ENCODE results near the gene MAP3K15.
"Not testable (repeated sequence)": the region's sequence is repeated elsewhere in the genome, so short reads cannot be mapped to it uniquely, and the experiment has no call there.

Gene MAP3K15

DNA sequence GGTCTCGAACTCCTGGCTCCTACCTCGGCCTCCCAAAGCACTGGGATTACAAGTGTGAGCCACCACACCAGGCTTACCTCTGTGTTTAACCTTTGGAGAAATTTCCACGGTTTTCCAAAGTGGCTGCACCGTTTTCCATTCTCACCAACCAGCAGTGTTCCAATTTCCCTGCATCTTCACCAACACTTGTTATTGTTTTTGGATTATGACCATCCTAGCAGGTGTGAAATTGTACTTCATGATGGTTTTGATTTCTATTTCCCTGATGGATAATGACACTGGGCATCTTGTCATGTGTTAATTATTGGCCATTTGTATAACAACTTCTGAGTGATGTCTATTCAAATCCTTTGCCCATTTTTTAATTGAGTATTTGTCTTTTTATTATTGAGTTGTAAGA is 2.7 kb upstream of the MAP3K15 start:
- Histone ChIP-seq H3K27ac (ENCODE audit: low read length) (no peak overlapping the region), H3K9me3 (ENCODE audit: control insufficient read depth in 1 of 2, low read length in 2 of 2) (no peaks in the 10 kb centered on the region), H3K27me3 (ENCODE audit: low read depth, low read length) (no peaks in the 10 kb centered on the region), H3K4me1 (ENCODE audit: control insufficient read depth in 1 of 2, insufficient read depth in 2 of 2, low read length in 2 of 2) (no peaks in the 10 kb centered on the region), H3K4me3 (ENCODE audit: low read depth in 1 of 2, low read length in 2 of 2) (no peak overlapping the region), H3K36me3 (ENCODE audit: control insufficient read depth in 1 of 2, insufficient read depth in 2 of 2, low read length in 2 of 2) (no peaks in the 10 kb centered on the region)

- Histone ChIP-seq H3K4me3 (ENCODE audit: low read depth in 1 of 2, low read length in 2 of 2) (no peak overlapping the region), H3K27me3 (ENCODE audit: low read depth, low read length) (no peaks in the 10 kb centered on the region)
Measured at GRCh38 chrX:19515615-19516105, 352 bp upstream of the MAP3K15 start.

GRCh38 chrX:19513383-19513782 is 1.9 kb downstream of the MAP3K15 start:
- no peak overlapping the region for H3K4me3 ChIP-seq (ENCODE audit: low read depth in 1 of 2, low read length in 2 of 2)
- no peaks in the 10 kb centered on the region for H3K36me3 ChIP-seq (ENCODE audit: control insufficient read depth in 1 of 2, insufficient read depth in 2 of 2, low read length in 2 of 2)
- H3K4me1 ChIP-seq (ENCODE audit: control insufficient read depth in 1 of 2, insufficient read depth in 2 of 2, low read length in 2 of 2): no peaks in the 10 kb centered on the region
- H3K27ac ChIP-seq (ENCODE audit: low read length): no peak overlapping the region
- no peaks in the 10 kb centered on the region for H3K9me3 ChIP-seq (ENCODE audit: control insufficient read depth in 1 of 2, low read length in 2 of 2)
- no peaks in the 10 kb centered on the region for H3K27me3 ChIP-seq (ENCODE audit: low read depth, low read length)

More at GRCh38 chrX:19515615-19516105, 352 bp upstream of the MAP3K15 start:
- Histone ChIP-seq H3K36me3 (ENCODE audit: control insufficient read depth in 1 of 2, insufficient read depth in 2 of 2, low read length in 2 of 2) (no peaks in the 10 kb centered on the region), H3K4me1 (ENCODE audit: control insufficient read depth in 1 of 2, insufficient read depth in 2 of 2, low read length in 2 of 2) (no peaks in the 10 kb centered on the region), H3K27ac (ENCODE audit: low read length) (no peak overlapping the region), H3K9me3 (ENCODE audit: control insufficient read depth in 1 of 2, low read length in 2 of 2) (no peaks in the 10 kb centered on the region)

- Histone ChIP-seq H3K4me1 (ENCODE audit: control insufficient read depth in 1 of 2, insufficient read depth in 2 of 2, low read length in 2 of 2) (no peaks in the 10 kb centered on the region), H3K36me3 (ENCODE audit: control insufficient read depth in 1 of 2, insufficient read depth in 2 of 2, low read length in 2 of 2) (no peaks in the 10 kb centered on the region), H3K27ac (ENCODE audit: low read length) (no peak overlapping the region), H3K4me3 (ENCODE audit: low read depth in 1 of 2, low read length in 2 of 2) (no peak overlapping the region), H3K9me3 (ENCODE audit: control insufficient read depth in 1 of 2, low read length in 2 of 2) (no peaks in the 10 kb centered on the region), H3K27me3 (ENCODE audit: low read depth, low read length) (no peaks in the 10 kb centered on the region)
Measured at GRCh38 chrX:19512961-19513360, 2.3 kb downstream of the MAP3K15 start.

- no peaks in the 10 kb centered on the region for H3K36me3 ChIP-seq (ENCODE audit: control insufficient read depth in 1 of 2, insufficient read depth in 2 of 2, low read length in 2 of 2)
- H3K27me3 ChIP-seq (ENCODE audit: low read depth, low read length): no peaks in the 10 kb centered on the region
- no peaks in the 10 kb centered on the region for H3K4me1 ChIP-seq (ENCODE audit: control insufficient read depth in 1 of 2, insufficient read depth in 2 of 2, low read length in 2 of 2)
- H3K9me3 ChIP-seq (ENCODE audit: control insufficient read depth in 1 of 2, low read length in 2 of 2): no peaks in the 10 kb centered on the region
- no peak overlapping the region for H3K27ac ChIP-seq (ENCODE audit: low read length)
- no peak overlapping the region for H3K4me3 ChIP-seq (ENCODE audit: low read depth in 1 of 2, low read length in 2 of 2)
Measured at GRCh38 chrX:19512359-19512758, 2.9 kb downstream of the MAP3K15 start.

DNA sequence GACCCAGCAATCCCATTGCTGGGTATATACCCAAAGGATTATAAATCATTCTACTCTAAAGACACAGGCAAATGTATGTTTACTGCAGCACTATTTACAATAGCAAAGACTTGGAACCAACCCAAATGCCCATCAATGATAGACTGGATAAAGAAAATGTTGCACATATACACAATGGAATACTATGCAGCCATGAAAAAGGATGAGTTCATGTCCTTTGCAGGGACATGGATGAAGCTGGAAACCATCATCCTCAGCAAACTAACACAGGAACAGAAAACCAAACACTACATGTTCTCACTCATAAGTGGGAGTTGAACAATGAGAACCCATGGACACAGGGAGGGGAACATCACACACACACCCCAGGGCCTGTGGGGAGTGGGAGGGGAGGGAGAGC is 3.5 kb downstream of the MAP3K15 start:
- not testable (repeated sequence) for H3K4me1 ChIP-seq (ENCODE audit: control insufficient read depth in 1 of 2, insufficient read depth in 2 of 2, low read length in 2 of 2); H3K27ac ChIP-seq (ENCODE audit: low read length); H3K4me3 ChIP-seq (ENCODE audit: low read depth in 1 of 2, low read length in 2 of 2); H3K9me3 ChIP-seq (ENCODE audit: control insufficient read depth in 1 of 2, low read length in 2 of 2); H3K36me3 ChIP-seq (ENCODE audit: control insufficient read depth in 1 of 2, insufficient read depth in 2 of 2, low read length in 2 of 2); H3K27me3 ChIP-seq (ENCODE audit: low read depth, low read length)

DNA sequence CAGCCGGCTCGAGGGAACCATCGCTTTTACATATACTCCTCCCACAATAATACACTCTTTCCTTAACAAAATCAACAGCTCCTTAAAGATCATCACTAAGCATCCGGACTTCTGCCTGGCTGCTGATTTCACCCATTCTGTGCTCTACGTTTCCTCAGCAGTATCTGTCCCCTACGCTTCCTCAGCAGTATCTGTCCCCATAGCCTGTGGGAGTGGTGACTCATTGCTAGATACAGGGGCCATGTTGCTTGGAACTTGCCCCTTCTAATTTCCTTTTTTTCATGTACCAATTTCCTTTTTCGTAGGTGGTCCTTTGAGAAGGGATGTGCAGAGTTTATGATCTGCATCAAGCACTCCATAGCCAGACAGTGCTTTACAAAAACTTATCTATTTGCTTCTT is 18.6 kb downstream of the MAP3K15 start:
- no peaks in the 10 kb centered on the region for H3K36me3 ChIP-seq (ENCODE audit: control insufficient read depth in 1 of 2, insufficient read depth in 2 of 2, low read length in 2 of 2)
- no peak overlapping the region for H3K4me3 ChIP-seq (ENCODE audit: low read depth in 1 of 2, low read length in 2 of 2)
- no peaks in the 10 kb centered on the region for H3K27me3 ChIP-seq (ENCODE audit: low read depth, low read length)
- H3K9me3 ChIP-seq (ENCODE audit: control insufficient read depth in 1 of 2, low read length in 2 of 2): no peaks in the 10 kb centered on the region
- no peaks in the 10 kb centered on the region for H3K4me1 ChIP-seq (ENCODE audit: control insufficient read depth in 1 of 2, insufficient read depth in 2 of 2, low read length in 2 of 2)
- no peak overlapping the region for H3K27ac ChIP-seq (ENCODE audit: low read length)

- no peak overlapping the region for H3K27ac ChIP-seq (ENCODE audit: low read length)
- no peaks in the 10 kb centered on the region for H3K4me1 ChIP-seq (ENCODE audit: control insufficient read depth in 1 of 2, insufficient read depth in 2 of 2, low read length in 2 of 2)
- H3K4me3 ChIP-seq (ENCODE audit: low read depth in 1 of 2, low read length in 2 of 2): no peak overlapping the region
- H3K9me3 ChIP-seq (ENCODE audit: control insufficient read depth in 1 of 2, low read length in 2 of 2): no peaks in the 10 kb centered on the region
- no peaks in the 10 kb centered on the region for H3K36me3 ChIP-seq (ENCODE audit: control insufficient read depth in 1 of 2, insufficient read depth in 2 of 2, low read length in 2 of 2)
- H3K27me3 ChIP-seq (ENCODE audit: low read depth, low read length): no peaks in the 10 kb centered on the region
Measured at GRCh38 chrX:19487520-19488200, 27.6 kb downstream of the MAP3K15 start.

GRCh38 chrX:19479458-19479857 is 35.9 kb downstream of the MAP3K15 start:
- no peaks in the 10 kb centered on the region for H3K4me1 ChIP-seq (ENCODE audit: control insufficient read depth in 1 of 2, insufficient read depth in 2 of 2, low read length in 2 of 2)
- no peaks in the 10 kb centered on the region for H3K36me3 ChIP-seq (ENCODE audit: control insufficient read depth in 1 of 2, insufficient read depth in 2 of 2, low read length in 2 of 2)
- H3K4me3 ChIP-seq (ENCODE audit: low read depth in 1 of 2, low read length in 2 of 2): no peak overlapping the region
- H3K27ac ChIP-seq (ENCODE audit: low read length): no peak overlapping the region
- H3K27me3 ChIP-seq (ENCODE audit: low read depth, low read length): no peaks in the 10 kb centered on the region
- no peaks in the 10 kb centered on the region for H3K9me3 ChIP-seq (ENCODE audit: control insufficient read depth in 1 of 2, low read length in 2 of 2)

- not testable (repeated sequence) for H3K9me3 ChIP-seq (ENCODE audit: control insufficient read depth in 1 of 2, low read length in 2 of 2); H3K4me3 ChIP-seq (ENCODE audit: low read depth in 1 of 2, low read length in 2 of 2); H3K4me1 ChIP-seq (ENCODE audit: control insufficient read depth in 1 of 2, insufficient read depth in 2 of 2, low read length in 2 of 2); H3K27me3 ChIP-seq (ENCODE audit: low read depth, low read length); H3K36me3 ChIP-seq (ENCODE audit: control insufficient read depth in 1 of 2, insufficient read depth in 2 of 2, low read length in 2 of 2); H3K27ac ChIP-seq (ENCODE audit: low read length)
Measured at GRCh38 chrX:19468383-19468782, 46.9 kb downstream of the MAP3K15 start.

DNA sequence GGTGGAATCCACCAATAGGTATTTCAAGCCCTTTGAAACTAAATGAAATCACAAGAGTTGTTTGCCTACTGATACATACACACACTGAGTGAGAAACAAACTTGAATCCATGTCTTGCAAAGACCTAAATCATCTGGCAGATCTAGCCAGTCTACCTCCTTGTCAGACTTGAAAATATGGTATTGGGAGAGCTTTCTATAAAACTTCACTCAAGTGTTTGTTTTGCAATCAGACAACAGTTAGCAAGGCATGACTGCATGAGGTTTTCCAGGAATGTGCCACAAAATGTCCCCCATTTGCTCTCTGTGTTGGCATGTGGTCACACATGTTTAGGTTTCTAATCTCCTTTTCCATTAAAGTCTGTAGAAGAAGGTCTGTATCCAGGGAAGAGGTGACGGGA is 52.4 kb downstream of the MAP3K15 start:
- Histone ChIP-seq H3K4me3 (ENCODE audit: low read depth in 1 of 2, low read length in 2 of 2) (no peak overlapping the region), H3K27ac (ENCODE audit: low read length) (no peak overlapping the region), H3K27me3 (ENCODE audit: low read depth, low read length) (no peaks in the 10 kb centered on the region), H3K36me3 (ENCODE audit: control insufficient read depth in 1 of 2, insufficient read depth in 2 of 2, low read length in 2 of 2) (no peaks in the 10 kb centered on the region), H3K9me3 (ENCODE audit: control insufficient read depth in 1 of 2, low read length in 2 of 2) (no peaks in the 10 kb centered on the region), H3K4me1 (ENCODE audit: control insufficient read depth in 1 of 2, insufficient read depth in 2 of 2, low read length in 2 of 2) (no peaks in the 10 kb centered on the region)

- Histone ChIP-seq H3K4me1 (ENCODE audit: control insufficient read depth in 1 of 2, insufficient read depth in 2 of 2, low read length in 2 of 2) (no peaks in the 10 kb centered on the region), H3K27me3 (ENCODE audit: low read depth, low read length) (no peaks in the 10 kb centered on the region), H3K9me3 (ENCODE audit: control insufficient read depth in 1 of 2, low read length in 2 of 2) (no peaks in the 10 kb centered on the region), H3K36me3 (ENCODE audit: control insufficient read depth in 1 of 2, insufficient read depth in 2 of 2, low read length in 2 of 2) (no peaks in the 10 kb centered on the region), H3K4me3 (ENCODE audit: low read depth in 1 of 2, low read length in 2 of 2) (no peak overlapping the region), H3K27ac (ENCODE audit: low read length) (no peak overlapping the region)
Measured at GRCh38 chrX:19462231-19462630, 53.1 kb downstream of the MAP3K15 start.

Measured in muscle layer of duodenum (tissue), 2 donors.